T1000 (cell line): Measurements from ENCODE around the gene ETNK2.
"Not testable (repeated sequence)": the region's sequence is repeated elsewhere in the genome, so short reads cannot be mapped to it uniquely, and the experiment has no call there.

Source experiments
- DNase-seq: peaks from one replicate; lab custom pipeline; 2025; ENCODE audit warnings: mixed read lengths; lab: John Stamatoyannopoulos, UW

Gene ETNK2

DNA sequence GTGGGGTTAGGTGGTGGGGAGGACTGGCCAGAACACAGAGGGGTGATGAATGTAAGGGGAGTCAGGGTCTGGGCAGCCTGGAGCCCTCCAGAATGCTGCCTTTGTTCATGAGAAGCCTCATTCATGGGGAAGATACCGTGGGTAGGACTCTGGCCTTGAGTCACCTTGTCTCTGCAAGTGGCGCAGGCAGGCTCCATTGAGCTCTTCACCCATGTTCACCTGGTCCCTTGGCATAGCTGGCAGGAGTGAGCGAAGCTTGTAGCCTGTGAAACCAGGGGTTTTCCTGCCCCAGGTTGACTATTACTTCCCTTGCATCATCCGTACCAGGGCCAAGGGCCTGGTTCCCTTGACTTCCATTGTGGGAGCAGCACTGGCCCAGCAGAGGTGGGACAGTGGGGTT, 53.2 kb downstream of the ETNK2 start:
- no peak for DNase-seq

- no peak for DNase-seq
These were observed 54.9 kb downstream of the ETNK2 start for GRCh38 chr1:204096931-204097330.

GRCh38 chr1:204094856-204095634, 56.8 kb downstream of the ETNK2 start:
- no peak for DNase-seq

DNA sequence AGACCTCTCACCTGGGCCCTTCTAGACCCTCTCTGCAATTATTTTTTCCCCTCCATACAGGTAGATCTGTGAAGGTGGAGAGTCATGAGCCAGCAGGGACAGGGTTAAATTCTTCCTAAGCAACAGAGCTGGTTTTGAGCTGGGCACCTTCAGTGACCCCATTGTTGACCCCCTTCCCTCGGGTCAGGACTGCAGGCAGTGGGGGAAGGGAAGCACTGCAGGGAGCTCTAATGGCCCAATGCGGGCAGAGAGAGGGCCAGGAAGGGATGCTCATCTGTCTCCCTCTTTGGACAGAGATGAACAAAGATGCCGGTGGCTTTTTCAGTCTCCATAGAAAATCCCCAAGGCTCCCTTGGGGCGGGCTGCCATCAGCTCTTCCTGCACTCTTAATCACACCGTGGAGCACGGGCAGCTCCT, 57.5 kb downstream of the ETNK2 start:
- no peak for DNase-seq

GRCh38 chr1:204093781-204094180, 58.1 kb downstream of the ETNK2 start:
- no peak for DNase-seq

DNA sequence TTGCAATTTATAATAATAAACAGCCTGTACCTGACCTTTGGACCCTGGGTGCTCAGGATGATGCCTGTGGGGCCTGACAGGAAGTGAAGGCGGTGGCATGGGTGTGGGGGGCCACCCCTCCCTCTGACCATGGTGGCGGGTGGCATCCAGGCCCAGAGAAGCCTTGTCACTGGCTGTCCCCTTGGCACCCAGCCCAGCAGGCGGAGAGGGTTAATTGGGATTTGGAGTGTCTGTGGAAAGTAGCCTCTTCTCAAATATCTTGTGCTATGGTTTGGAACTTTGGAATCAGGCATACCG, 58.5 kb downstream of the ETNK2 start:
- no peak for DNase-seq

- DNase-seq = no peak
These were observed 59.0 kb downstream of the ETNK2 start for GRCh38 chr1:204092632-204093420.

- DNase-seq = no peak
These were observed 60.0 kb downstream of the ETNK2 start for GRCh38 chr1:204091787-204092312.

DNA sequence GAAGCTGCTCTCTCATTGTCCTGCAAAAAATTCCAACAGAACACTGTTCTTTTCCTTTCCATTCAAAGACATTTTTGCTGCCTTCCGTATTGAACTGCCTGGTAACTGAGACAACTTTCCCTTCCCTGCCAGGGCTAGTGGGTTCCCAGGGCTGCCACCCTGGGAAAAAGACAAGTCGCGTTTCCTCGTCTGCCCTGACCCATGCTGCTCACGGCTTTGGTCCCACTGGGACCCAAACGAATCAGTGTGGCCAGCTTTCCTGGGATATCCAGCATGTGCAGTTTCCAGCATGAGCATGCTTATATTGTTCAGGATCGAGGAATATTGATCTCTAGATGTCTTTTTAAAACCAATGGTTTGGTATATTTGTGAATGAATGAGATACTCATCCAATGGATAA, 60.8 kb downstream of the ETNK2 start:
- no peak for DNase-seq

GRCh38 chr1:204090132-204090531, 61.7 kb downstream of the ETNK2 start:
- DNase-seq = not testable (repeated sequence)

DNA sequence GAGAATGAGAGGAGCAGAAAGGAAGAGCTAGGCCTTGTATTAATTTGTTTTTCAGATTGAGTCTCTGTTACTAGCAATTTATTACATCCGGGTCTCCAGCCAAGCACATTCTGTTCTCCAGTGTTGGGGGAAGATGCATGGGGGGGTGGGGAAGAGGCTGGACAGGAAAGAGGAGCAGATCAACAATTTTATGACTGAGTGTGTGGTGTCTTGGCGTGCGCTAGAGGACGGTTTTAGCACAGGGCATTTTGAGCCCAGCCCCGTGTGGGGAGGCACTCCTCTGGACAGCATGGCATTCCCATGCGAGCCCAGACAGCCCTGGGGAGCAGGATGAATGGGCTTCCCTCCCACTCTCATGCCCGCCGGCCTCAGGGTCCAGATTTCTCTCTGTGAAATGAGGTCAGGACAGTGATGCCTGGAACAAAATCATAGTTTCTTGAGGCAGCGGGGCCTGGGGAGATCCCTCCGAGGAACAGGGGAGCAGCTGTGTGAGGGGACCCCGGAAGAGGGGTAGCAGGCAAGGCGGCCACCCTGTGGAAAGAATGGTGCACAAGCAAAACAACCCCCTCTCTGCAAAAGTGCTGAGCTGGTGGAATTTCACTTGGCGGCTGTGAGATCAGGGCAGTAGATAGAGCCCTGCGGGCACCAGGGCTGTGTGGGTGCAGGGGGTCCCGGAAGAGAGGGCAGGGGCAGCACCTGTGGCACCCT, 62.6 kb downstream of the ETNK2 start:
- no peak for DNase-seq

GRCh38 chr1:204088596-204088995, 63.2 kb downstream of the ETNK2 start:
- no peak for DNase-seq

GRCh38 chr1:204087893-204088528, 63.8 kb downstream of the ETNK2 start:
- no peak for DNase-seq

- DNase-seq = no peak
These were observed 64.5 kb downstream of the ETNK2 start for GRCh38 chr1:204087181-204087892.

DNA sequence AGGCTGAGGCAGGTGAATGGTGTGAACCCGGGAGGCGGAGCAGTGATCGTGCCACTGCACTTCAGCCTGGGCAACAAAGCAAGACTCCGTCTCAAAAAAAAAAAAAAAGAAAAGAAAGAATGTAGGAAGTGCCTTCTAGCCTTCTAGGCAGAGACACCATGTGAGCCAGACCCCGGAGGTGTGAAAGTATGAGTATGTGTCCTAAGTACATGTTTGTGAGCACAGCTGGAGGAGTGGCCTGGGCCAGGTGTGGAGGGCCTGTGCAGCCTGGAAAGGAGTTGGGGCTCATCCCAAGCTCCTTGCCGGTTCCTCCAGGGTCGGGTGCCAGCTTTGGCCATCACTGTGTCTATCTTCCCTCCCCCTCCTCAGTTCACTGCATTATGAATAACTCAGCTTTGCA, 66.0 kb downstream of the ETNK2 start:
- no peak for DNase-seq

- no peak for DNase-seq
These were observed 67.5 kb downstream of the ETNK2 start for GRCh38 chr1:204084247-204084772.

GRCh38 chr1:204083491-204083890, 68.4 kb downstream of the ETNK2 start:
- no peak for DNase-seq

- no peak for DNase-seq
These were observed 69.9 kb downstream of the ETNK2 start for GRCh38 chr1:204081791-204082513.

DNA sequence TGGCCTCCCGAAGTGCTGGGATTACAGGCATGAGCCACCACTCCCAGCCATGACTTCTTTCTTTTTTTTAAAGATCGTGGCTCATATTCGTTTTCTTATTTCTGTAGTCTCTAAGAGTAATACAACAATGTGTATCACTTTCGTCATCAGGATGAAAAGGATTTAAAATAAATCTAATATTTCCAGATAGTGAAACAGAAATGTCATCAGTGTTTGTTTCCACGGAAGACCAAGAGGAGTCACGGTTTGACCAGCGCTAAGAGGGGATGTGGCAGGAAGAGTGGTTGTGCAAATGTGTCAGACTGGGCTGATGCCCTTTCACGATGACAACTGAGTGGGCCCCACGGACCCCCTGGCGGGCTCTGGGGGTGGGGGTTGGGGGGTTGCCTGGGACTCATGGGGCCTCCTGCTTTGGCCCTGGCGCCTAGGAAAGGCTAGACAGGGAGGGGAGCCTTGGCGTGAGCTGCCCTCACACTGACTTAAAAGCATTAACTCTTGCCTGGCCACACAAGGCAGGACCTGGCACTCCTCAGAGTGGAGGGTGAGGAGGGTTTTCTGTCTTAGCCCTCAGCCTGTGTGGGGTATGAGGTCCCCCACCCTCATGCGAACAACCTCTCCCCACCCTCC, 70.6 kb downstream of the ETNK2 start:
- no peak for DNase-seq
